Activated T-helper 17 cell treated with anti-CD3 and anti-CD28 coated beads, Interleukin-2, amount 50 U/mL, for 72 hours (primary cell): ENCODE results near the gene TMEM43. TPM values are rescaled to one million over a fixed set of nuclear protein-coding genes. Genes with fewer than 3 reads are reported as not detected.

Experiments
- ATAC-seq: fragments of 150-1000 bp; cut with Tn5 transposase; replicated peaks from 2 replicates; pipeline ENCODE4 v1.10.0; 2021; ENCODE audit warnings: mild to moderate bottlenecking, moderate library complexity
- H3K27ac Mint-ChIP-seq: one replicate; pipeline ENCODE4 v1.8.0; 2022; ENCODE audit warnings: mixed read lengths
- H3K27me3 Mint-ChIP-seq: one replicate; pipeline ENCODE4 v1.8.0; 2022; ENCODE audit warnings: mixed read lengths
- H3K36me3 Mint-ChIP-seq: one replicate; pipeline ENCODE4 v1.8.0; 2022; ENCODE audit warnings: low read depth, mild to moderate bottlenecking, mixed read lengths
- H3K4me1 Mint-ChIP-seq: one replicate; pipeline ENCODE4 v1.8.0; 2022; ENCODE audit warnings: mixed read lengths
- H3K4me3 Mint-ChIP-seq: one replicate; pipeline ENCODE4 v1.8.0; 2022; ENCODE audit warnings: mild to moderate bottlenecking, mixed read lengths
- H3K9me3 Mint-ChIP-seq: one replicate; pipeline ENCODE4 v1.8.0; 2022; ENCODE audit warnings: mixed read lengths
- total RNA-seq, 2 donors: library from RNA; stranded (reverse); gene quantifications; one replicate each; pipeline ENCODE4 v1.2.3, GENCODE V29; 2022

The TMEM43 gene
- total RNA-seq, 2 donors from 2014 or later: 42.1 to 44.5 TPM

DNA sequence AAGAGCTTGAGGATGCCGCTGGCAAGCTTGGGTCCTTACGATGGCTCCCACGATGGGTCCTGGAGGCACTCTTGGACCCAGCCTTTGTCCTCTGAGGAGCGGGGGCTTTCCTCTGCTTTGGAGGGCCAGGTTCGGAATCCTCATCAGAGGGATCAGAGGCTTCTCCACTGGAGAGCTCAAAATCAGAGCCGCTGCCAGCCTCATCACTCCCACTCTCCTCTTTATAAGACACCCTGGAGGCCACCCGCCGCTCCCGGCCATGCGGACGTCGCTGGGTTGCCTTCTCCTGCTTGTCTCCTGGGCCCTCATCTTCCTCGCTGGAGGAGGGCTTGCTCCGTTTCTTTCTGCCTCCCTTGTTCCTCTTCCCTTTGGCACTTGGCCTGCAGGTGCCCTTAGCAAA is 33.5 kb downstream of the TMEM43 start:
- peaks cover 10% of the 10 kb centered on the region for H3K4me1 Mint-ChIP-seq

DNA sequence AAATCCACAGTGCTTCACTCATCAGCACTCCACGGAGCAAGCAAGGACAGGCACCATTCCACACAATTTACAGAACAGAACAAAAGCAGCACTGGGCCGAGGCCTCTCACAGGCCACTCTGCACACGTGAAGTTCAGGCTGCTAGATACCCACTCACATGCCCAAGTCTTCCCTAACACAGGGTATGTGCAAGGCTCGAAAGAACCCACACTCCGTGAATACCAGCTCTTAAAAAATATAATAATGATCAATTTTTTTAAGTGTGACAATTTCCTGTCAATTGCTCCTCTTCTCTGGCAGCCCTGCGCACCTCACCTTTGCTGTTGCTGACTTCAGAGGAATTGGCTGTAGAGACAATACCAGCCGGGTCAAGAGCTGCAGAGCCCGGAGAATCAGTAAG is 34.6 kb downstream of the TMEM43 start:
- Mint-ChIP-seq H3K9me3 (peaks cover 4% of the 10 kb centered on the region), H3K27ac (peak overlapping the region; percentile 26), H3K4me3 (no peak overlapping the region), H3K36me3 (peaks cover 100% of the 10 kb centered on the region), H3K27me3 (no peaks in the 10 kb centered on the region), H3K4me1 (peaks cover 10% of the 10 kb centered on the region)
- no peak for ATAC-seq

More for the DNA sequence above, 33.5 kb downstream of the TMEM43 start:
- no peak for ATAC-seq
- Mint-ChIP-seq H3K27ac (peak overlapping the region; percentile 26), H3K4me3 (no peak overlapping the region), H3K36me3 (peaks cover 100% of the 10 kb centered on the region), H3K27me3 (no peaks in the 10 kb centered on the region), H3K9me3 (peaks cover 4% of the 10 kb centered on the region)

DNA sequence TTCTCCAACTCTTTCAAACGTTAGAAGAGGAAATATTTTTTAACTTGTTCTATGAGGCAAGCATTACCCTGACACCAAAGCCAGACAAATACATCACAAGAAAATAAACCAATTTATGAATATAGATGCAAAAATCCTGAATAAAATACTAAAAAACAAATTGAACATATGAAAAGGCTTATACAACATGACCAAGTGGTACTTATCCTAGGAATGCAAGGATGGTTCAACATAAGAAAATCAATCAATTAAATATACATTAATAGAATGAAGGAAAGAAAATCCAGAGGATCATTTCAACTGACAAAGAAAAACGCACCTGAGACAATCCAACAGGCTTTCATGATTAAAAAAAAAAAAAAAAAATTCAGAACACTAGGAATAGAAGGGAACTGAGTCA is 36.4 kb downstream of the TMEM43 start:
- H3K4me3 Mint-ChIP-seq: no peak overlapping the region
- peaks cover 100% of the 10 kb centered on the region for H3K36me3 Mint-ChIP-seq
- no peak for ATAC-seq
- no peaks in the 10 kb centered on the region for H3K27me3 Mint-ChIP-seq
- peaks cover 8% of the 10 kb centered on the region for H3K4me1 Mint-ChIP-seq
- H3K9me3 Mint-ChIP-seq: peaks cover 4% of the 10 kb centered on the region
- H3K27ac Mint-ChIP-seq: no peak overlapping the region

DNA sequence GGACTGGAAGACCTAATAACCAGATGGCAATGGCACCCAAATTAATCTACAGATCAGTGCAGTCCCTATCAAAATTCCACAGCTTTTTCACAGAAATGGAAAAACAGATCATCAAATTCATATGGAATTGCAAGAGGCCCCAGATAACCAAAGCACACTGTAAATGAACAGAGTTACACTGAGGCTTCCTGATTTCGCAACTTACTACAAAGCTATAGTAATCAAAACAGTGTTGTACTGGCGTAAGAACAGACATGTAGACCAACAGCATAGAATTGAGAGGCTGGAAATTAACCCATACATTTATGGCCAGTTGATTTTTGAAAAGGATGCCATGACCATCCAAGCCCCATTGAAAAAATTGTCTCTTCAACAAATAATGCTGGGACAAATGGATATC is 37.3 kb downstream of the TMEM43 start:
- H3K9me3 Mint-ChIP-seq: peaks cover 4% of the 10 kb centered on the region
- H3K4me3 Mint-ChIP-seq: no peak overlapping the region
- peaks cover 100% of the 10 kb centered on the region for H3K36me3 Mint-ChIP-seq
- no peak for ATAC-seq
- H3K27ac Mint-ChIP-seq: peak overlapping the region; percentile 46
- peaks cover 14% of the 10 kb centered on the region for H3K4me1 Mint-ChIP-seq
- H3K27me3 Mint-ChIP-seq: no peaks in the 10 kb centered on the region

DNA sequence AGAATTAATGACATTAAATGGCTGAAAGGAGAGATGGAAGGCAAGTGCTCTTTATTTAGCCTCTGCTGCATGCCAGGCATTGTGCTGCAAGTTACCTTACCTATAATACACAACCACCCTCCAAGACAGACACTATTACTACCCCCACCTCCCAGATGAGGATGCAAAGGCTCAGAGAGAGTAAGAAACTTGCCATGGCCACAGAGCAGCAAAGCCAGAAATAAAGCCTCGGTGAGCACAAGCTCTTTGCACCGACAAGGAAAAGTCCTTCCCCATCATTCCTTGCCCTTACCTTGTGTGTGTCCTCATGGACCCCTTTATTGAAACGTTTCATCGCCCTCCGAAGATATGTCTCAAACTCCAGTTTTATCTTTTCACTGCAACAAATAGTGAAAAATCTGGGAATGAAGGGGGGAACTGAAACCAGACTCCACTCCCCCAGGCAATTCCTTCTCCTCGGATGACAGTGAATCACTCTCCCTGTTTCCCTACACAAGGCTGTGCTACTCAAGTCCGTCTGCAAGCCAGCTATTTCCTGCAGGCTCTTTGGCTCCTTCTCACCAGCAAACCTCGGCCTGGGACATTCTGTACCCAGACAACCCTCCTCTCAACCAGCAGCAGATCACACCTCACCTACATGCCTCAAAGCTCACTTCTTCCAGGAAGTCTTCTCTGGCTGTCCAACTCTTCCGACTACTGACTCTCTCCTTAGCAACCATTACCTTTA is 42.2 kb downstream of the TMEM43 start:
- peak overlapping the region; percentile 42 for H3K27ac Mint-ChIP-seq
- no peaks in the 10 kb centered on the region for H3K27me3 Mint-ChIP-seq
- peaks cover 100% of the 10 kb centered on the region for H3K36me3 Mint-ChIP-seq
- peaks cover 4% of the 10 kb centered on the region for H3K9me3 Mint-ChIP-seq
- ATAC-seq: no peak
- peaks cover 23% of the 10 kb centered on the region for H3K4me1 Mint-ChIP-seq
- H3K4me3 Mint-ChIP-seq: no peak overlapping the region

DNA sequence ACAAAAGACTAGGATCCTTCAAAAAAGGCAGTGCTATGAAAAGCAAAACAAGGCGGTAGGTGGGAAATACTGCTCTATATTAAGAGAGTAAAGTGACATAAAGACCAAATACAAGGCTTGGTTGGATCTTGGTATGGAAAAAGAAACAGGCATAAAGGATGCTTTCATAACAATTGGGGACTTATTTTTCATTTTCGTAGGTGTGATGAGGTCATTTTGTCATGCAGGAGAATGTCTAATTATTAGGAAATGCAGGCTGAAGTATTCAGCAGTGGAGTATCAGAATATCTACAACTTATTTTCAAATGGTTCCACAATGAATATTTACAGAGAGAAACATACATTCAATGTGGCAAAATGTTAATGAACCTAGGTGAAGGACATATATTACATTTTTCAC is 44.6 kb downstream of the TMEM43 start:
- Mint-ChIP-seq H3K36me3 (peaks cover 91% of the 10 kb centered on the region), H3K9me3 (no peaks in the 10 kb centered on the region), H3K4me1 (peaks cover 24% of the 10 kb centered on the region), H3K4me3 (no peak overlapping the region), H3K27me3 (no peaks in the 10 kb centered on the region), H3K27ac (peak overlapping the region; percentile 5)
- no peak for ATAC-seq

DNA sequence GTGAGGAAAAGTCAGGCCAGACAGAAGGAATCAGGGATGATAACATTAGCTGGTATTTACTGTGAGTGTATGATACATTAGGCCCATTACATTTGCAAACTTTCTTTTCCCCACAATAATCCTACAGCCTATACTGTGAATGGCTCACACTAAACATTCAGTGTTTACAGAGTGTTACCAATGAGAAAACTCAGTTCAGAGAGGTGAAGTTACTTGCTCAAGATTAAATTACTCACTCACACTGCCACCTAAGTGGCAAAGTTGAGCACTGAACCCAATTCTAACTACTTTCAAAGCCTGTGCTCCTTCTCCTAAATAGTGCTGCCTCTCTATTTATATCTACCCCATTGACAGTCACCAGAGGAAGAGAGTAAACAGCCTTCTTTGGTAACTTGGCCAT is 45.0 kb downstream of the TMEM43 start:
- ATAC-seq: no peak
- no peak overlapping the region for H3K4me3 Mint-ChIP-seq
- H3K36me3 Mint-ChIP-seq: peaks cover 86% of the 10 kb centered on the region
- peak overlapping the region; percentile 63 for H3K27ac Mint-ChIP-seq
- H3K27me3 Mint-ChIP-seq: no peaks in the 10 kb centered on the region
- no peaks in the 10 kb centered on the region for H3K9me3 Mint-ChIP-seq
- peaks cover 25% of the 10 kb centered on the region for H3K4me1 Mint-ChIP-seq

DNA sequence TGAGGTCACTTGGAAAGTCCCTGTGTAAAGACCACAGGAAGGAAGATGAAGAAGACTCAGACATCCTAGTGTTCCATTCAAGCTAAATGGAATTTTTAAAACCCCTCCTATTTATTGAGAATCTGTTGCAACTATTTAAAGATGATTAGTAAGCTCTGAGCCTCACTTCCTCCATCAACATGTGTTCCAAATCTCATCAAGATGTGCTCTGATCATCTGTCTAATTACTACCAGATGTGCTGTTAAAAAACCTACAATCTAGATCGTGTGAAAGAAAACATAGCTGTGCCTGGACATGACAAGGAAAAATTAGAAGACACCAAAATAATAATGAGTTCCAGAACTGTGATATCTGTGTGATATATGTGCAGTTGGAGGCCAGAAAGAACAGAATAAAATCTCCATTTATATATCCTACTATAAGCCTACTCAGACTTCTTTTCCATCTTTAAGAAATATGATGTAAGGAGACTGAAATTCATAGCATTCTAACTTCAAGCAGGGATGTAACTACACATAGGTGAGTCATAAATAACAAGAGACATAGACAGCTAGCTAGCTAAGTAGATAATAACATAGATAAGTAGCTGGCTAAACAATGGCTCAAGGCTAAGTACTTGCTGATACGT is 45.8 kb downstream of the TMEM43 start:
- H3K4me1 Mint-ChIP-seq: peaks cover 33% of the 10 kb centered on the region
- H3K27ac Mint-ChIP-seq: peak overlapping the region; percentile 63
- H3K9me3 Mint-ChIP-seq: no peaks in the 10 kb centered on the region
- peaks cover 79% of the 10 kb centered on the region for H3K36me3 Mint-ChIP-seq
- H3K27me3 Mint-ChIP-seq: no peaks in the 10 kb centered on the region
- ATAC-seq: no peak
- H3K4me3 Mint-ChIP-seq: no peak overlapping the region

DNA sequence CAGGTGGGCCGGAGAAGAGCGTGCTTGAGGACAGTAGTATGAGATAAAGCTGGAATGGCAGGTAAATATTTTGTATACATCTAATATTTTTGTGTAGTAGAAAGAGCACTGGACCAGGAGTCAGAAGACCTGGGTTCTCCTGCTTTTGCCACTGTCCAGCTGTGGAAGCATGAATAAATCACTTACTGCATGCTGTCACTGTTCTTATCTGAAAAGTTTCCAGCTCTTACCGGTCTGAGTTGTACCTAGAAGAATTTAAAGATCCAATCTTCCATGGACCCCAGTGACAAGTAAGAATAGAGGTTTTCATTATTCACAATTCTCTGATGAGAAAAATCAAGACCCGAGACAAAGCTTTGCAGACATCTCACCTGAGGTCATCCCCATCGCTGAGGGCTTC is 47.6 kb downstream of the TMEM43 start:
- Mint-ChIP-seq H3K27ac (peak overlapping the region; percentile 36), H3K4me3 (no peak overlapping the region), H3K27me3 (no peaks in the 10 kb centered on the region), H3K36me3 (peaks cover 61% of the 10 kb centered on the region), H3K4me1 (peaks cover 35% of the 10 kb centered on the region), H3K9me3 (no peaks in the 10 kb centered on the region)
- no peak for ATAC-seq

DNA sequence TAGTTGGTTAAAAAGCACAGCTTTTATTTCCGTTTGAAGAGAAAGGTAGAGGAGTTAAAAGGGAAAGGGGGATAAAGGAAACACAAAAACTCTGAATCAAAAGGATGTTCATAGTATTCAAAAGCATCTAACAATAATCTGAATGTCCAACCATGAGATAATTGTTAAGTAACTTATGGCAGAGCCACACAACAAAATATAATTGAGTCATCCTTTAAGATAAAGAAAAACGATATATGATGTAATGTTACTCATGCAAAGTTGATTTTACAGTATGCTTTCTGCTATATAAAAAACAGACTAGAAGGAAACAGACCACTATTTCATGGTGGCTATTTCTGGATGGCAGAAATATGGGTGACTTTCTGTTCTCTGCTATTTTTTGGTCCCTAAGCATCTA is 49.6 kb downstream of the TMEM43 start:
- peak overlapping the region; percentile 94 for H3K4me3 Mint-ChIP-seq
- no peaks in the 10 kb centered on the region for H3K9me3 Mint-ChIP-seq
- ATAC-seq: no peak
- H3K27me3 Mint-ChIP-seq: no peaks in the 10 kb centered on the region
- H3K36me3 Mint-ChIP-seq: peaks cover 53% of the 10 kb centered on the region
- H3K27ac Mint-ChIP-seq: peak overlapping the region; percentile 83
- H3K4me1 Mint-ChIP-seq: peaks cover 41% of the 10 kb centered on the region

DNA sequence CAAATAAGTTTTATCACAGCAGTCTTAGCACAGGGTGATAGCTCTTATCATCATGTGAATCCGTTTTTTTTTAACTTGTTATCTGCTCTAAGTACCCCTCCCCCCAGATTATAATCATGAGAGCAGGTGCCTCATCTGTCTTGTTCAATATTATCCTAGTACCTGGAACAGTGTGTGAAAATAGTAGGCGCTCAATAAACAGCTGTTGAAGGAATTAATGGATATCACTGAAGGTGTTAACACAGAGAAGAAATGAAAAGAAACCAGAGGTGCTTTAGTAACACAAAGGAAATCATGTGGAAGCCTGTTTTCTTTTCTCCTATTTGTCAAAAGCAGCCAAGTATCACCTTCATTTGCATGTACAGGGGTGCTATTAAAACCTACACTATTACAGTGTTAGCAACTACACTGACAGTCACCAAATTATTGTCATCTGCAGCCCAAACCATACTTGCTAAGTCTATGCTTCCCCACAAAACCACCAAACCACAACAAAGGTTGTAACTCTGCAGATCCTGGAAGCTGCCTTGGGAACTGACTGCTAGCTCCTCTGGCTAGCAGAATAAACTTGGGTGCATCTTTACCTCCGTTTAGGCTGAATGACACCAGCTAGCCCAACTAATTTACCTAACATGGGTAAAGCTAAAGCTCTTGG is 50.7 kb downstream of the TMEM43 start:
- H3K36me3 Mint-ChIP-seq: peaks cover 43% of the 10 kb centered on the region
- H3K9me3 Mint-ChIP-seq: no peaks in the 10 kb centered on the region
- peak; percentile 55 for ATAC-seq
- peak overlapping the region; percentile 83 for H3K27ac Mint-ChIP-seq
- peak overlapping the region; percentile 94 for H3K4me3 Mint-ChIP-seq
- H3K4me1 Mint-ChIP-seq: peaks cover 44% of the 10 kb centered on the region
- no peaks in the 10 kb centered on the region for H3K27me3 Mint-ChIP-seq

DNA sequence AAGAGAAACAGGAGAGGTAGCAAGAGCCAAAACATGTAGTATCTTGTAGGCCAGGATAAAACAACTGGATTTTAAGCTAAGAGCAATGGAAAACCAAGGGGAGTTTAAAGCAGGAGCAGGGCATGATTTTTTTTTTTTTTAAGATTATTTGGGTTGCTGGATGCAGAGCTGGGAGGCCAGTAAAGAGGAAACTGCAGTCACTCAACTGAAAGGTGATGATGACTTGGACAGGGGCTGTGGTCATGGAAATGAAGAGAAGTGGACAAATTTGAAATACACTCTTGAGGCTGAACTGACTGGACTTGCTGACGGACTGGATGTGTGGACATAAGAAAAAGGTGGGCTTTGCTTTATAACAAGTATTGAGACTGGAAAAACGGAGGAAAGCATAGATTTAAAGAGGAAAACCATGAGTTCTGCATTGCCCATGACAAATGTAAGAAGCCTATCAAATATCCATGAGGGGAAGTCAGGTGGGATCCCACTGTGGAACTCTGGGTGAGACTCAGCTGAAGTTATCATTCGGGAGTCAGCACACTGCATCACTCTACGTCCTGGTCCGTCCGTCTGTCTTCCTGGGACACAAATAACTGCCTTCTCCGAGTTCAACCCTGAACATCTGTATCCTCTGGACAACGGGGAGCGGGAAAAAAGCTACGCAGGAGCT is 52.9 kb downstream of the TMEM43 start:
- peak; percentile 5 for ATAC-seq
- Mint-ChIP-seq H3K27ac (peak overlapping the region; percentile 91), H3K27me3 (no peaks in the 10 kb centered on the region), H3K36me3 (peaks cover 41% of the 10 kb centered on the region), H3K9me3 (no peaks in the 10 kb centered on the region), H3K4me1 (peaks cover 40% of the 10 kb centered on the region), H3K4me3 (peak overlapping the region; percentile 94)

DNA sequence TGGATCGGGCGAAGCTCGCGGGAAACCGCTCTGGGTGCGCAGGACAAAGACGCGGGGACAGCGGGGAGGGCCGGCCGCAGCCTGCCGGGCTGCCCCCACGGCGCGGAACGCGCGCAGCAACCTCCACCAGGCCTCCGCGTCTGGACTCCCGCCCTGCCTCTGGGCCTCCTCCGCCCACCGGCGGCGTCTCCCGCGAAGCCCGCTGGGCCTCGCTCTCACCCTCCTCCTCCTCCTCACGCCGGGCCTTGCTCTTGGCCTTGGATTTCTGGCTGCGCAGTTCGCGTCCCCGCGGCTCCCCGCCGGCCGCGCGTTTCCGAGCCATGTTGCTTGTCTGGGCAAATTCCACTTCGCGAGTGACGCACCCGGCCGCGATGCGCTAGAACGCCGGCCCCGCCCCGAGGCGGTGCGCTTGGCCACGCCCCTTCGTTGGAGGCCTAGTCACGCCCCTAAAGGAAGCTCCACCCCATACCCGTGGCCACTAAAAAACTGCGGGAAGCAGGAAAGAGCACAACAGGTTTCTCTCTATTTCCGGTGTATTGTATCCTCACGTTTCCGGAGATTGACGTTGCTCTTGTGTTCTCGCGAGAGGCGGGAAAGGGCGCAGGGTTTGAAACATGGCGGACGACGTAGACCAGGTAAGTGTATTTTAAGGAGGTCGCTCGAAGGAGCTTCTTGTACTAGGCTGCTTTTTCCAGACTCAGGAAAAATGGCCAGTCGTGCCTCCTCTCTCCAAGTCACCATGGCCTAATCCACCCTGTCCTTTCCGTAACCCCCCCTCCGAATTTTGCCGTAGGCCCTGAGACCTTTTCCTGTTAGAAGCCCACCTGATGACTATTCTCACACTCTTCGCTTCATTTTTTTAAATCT is 53.6 kb downstream of the TMEM43 start, which contains the start of the genes LSM3 and XPC:
Gene LSM3, plus strand, starts transcription at position 571 of the 867 bp plus-strand sequence. Its CDS starts 44 bp downstream, at position 615.
Gene XPC, minus strand, starts transcription at position 355 of the 867 bp plus-strand sequence. Its CDS starts 33 bp downstream, at position 322.
- ATAC-seq: peak; percentile 96
- Mint-ChIP-seq H3K4me3 (peak within 1 kb of the TSS; percentile 94), H3K4me1 (peaks cover 40% of the 10 kb centered on the region), H3K36me3 (peaks cover 41% of the 10 kb centered on the region), H3K27me3 (no peaks in the 10 kb centered on the region), H3K9me3 (no peaks in the 10 kb centered on the region), H3K27ac (peak within 1 kb of the TSS; percentile 91)
